ENCODE measurements around the gene ADD3. TPM values are rescaled to one million over a fixed set of nuclear protein-coding genes. Genes with fewer than 3 reads are reported as not detected.
A peak's percentile ranks its signal among the peaks of the same experiment; 100 is the strongest.

ADD3 gene
- total RNA-seq, 2 donors from 2014 or later: 37.9 to 40.5 TPM

DNA sequence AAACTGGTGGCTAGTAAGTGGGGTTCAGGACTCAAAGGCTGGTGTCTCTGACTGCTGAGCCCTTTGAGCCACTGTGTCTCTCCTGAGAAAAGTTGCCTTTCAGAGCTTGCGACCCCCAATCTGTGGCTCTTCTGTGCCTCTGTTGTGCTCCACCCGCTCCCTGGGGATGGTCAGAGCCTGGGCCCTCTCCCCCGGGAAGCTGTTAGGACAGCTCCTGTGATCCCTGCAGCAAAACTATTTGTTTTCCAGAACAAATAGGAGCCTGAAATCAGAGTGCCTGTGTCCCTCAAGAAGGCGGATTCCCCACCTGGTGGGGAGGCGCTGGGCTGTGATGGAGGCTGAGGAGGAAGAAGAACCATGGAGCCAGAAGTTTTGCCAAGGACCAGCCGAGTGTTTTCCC is 143.2 kb downstream of the ADD3 start:
- intact Hi-C loops (cut with DNase I): no loop called here
- H3K27ac ChIP-seq: no peak overlapping the region
- no peak for ATAC-seq

DNA sequence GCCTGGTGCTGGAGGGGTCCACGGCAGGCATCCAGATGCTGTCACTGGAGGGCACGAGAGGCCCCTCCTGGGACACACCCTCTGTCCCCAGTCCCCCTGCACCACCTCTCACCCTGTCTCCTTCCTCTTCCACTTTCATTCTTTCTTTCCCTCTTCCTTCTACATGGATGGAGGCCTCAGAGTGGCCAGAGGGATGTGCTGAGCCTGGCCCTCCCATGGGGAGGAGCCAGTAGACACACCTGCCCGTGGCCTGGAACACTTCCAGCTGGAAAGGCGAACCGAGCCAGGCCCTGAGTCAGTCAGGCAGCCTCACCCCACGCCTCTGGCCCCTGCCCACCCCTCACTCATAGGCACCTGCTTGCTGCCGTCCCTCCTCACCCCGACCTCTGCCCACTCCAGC is 143.7 kb downstream of the ADD3 start:
- no peak overlapping the region for H3K27ac ChIP-seq
- H3K4me3 ChIP-seq: no peak overlapping the region
- WGBS, 2 donors: 19 to 27% methylated on average over 8 of the region's 8 CpGs
- no peaks in the 10 kb centered on the region for H3K27me3 ChIP-seq
- TF ChIP-seq, protein P1, sequence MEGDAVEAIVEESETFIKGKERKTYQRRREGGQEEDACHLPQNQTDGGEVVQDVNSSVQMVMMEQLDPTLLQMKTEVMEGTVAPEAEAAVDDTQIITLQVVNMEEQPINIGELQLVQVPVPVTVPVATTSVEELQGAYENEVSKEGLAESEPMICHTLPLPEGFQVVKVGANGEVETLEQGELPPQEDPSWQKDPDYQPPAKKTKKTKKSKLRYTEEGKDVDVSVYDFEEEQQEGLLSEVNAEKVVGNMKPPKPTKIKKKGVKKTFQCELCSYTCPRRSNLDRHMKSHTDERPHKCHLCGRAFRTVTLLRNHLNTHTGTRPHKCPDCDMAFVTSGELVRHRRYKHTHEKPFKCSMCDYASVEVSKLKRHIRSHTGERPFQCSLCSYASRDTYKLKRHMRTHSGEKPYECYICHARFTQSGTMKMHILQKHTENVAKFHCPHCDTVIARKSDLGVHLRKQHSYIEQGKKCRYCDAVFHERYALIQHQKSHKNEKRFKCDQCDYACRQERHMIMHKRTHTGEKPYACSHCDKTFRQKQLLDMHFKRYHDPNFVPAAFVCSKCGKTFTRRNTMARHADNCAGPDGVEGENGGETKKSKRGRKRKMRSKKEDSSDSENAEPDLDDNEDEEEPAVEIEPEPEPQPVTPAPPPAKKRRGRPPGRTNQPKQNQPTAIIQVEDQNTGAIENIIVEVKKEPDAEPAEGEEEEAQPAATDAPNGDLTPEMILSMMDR (IDR thresholded peaks at IDR 0.05): no peak
- no peak for TF ChIP-seq POLR2A (IDR thresholded peaks at IDR 0.05)
- H3K9me3 ChIP-seq: no peaks in the 10 kb centered on the region
- no peaks in the 10 kb centered on the region for H3K4me1 ChIP-seq
- H3K36me3 ChIP-seq (replicated peaks in 1 of 2; ENCODE audit: insufficient read depth in 1 of 2, low read depth in 2 of 2): no peaks in the 10 kb centered on the region
- intact Hi-C loops (cut with DNase I): no loop called here
- peak; percentile 86 for ATAC-seq
- peak; percentile 74 to 92 (median 88) for DNase-seq

More for the DNA sequence above, 143.2 kb downstream of the ADD3 start:
- Histone ChIP-seq H3K4me1 (no peaks in the 10 kb centered on the region), H3K27me3 (no peaks in the 10 kb centered on the region), H3K9me3 (no peaks in the 10 kb centered on the region), H3K36me3 (replicated peaks in 1 of 2; ENCODE audit: insufficient read depth in 1 of 2, low read depth in 2 of 2) (no peaks in the 10 kb centered on the region), H3K4me3 (no peak overlapping the region)
- no peak for DNase-seq
- 75 to 80% methylated on average over 1 to 6 of the region's 6 CpGs for WGBS, 2 donors
- TF ChIP-seq POLR2A (IDR thresholded peaks at IDR 0.05): no peak
- TF ChIP-seq, protein P1 (IDR thresholded peaks at IDR 0.05): no peak

- intact Hi-C loops (cut with DNase I): no loop called here
- H3K27me3 ChIP-seq: no peaks in the 10 kb centered on the region
- H3K36me3 ChIP-seq (replicated peaks in 1 of 2; ENCODE audit: insufficient read depth in 1 of 2, low read depth in 2 of 2): no peaks in the 10 kb centered on the region
- no peak overlapping the region for H3K27ac ChIP-seq
- DNase-seq (no peak), ATAC-seq (no peak)
- H3K4me3 ChIP-seq: no peak overlapping the region
- 25 to 44% methylated on average over 6 of the region's 6 CpGs for WGBS, 2 donors
- no peaks in the 10 kb centered on the region for H3K4me1 ChIP-seq
- TF ChIP-seq, protein P1 (IDR thresholded peaks at IDR 0.05): no peak
- no peak for TF ChIP-seq POLR2A (IDR thresholded peaks at IDR 0.05)
- no peaks in the 10 kb centered on the region for H3K9me3 ChIP-seq
Observed at GRCh38 chr10:110151971-110152370, 144.2 kb downstream of the ADD3 start.

DNA sequence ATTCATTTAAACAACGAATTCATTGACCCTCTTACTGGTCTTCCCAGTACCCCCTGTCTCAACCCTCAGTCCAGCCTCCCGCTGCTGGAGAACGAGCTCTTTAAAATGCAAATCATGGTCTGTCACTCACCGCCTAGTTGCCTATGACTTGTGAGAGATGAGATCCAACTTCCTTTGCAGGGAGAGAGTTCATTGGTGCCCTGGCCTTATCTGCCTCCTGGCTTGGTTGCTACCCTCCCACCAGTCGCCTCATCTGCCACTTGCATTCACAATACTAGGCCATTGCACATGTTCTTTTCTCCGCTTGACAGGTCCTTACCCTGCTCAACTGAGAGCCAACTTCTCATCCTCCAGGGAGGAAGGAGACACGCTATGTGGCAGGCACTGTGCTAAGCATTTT is 145.6 kb downstream of the ADD3 start:
- H3K4me1 ChIP-seq: no peaks in the 10 kb centered on the region
- no peaks in the 10 kb centered on the region for H3K27me3 ChIP-seq
- H3K4me3 ChIP-seq: no peak overlapping the region
- H3K9me3 ChIP-seq: no peaks in the 10 kb centered on the region
- no peak overlapping the region for H3K27ac ChIP-seq
- intact Hi-C loops (cut with DNase I): no loop called here
- no peaks in the 10 kb centered on the region for H3K36me3 ChIP-seq (replicated peaks in 1 of 2; ENCODE audit: insufficient read depth in 1 of 2, low read depth in 2 of 2)
- no peak for DNase-seq
- TF ChIP-seq, protein P1 (IDR thresholded peaks at IDR 0.05): no peak
- TF ChIP-seq POLR2A (IDR thresholded peaks at IDR 0.05): no peak
- ATAC-seq: no peak
- 76 to 79% methylated on average over 7 of the region's 7 CpGs for WGBS, 2 donors

DNA sequence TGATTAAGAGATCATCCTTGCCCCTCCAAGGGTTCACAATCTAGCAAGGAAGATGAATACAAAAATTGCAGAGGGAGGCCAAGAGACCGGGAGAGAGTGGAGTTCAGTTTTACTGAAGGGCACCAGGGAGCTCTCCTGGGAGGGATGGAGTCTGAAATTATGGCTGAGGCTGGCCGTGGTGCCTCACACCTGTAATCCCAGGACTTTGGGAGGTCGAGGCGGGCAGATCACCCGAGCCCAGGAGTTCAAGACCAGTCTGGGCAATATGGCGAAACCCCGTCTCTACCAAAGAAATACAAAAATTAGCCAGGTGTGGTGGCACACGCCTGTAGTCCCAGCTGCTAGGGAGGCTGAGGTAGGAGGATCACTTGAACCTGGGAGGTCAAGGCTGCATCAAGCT is 148.3 kb downstream of the ADD3 start:
- no peak for DNase-seq
- Histone ChIP-seq H3K9me3 (no peaks in the 10 kb centered on the region), H3K4me3 (no peak overlapping the region), H3K27me3 (no peaks in the 10 kb centered on the region), H3K4me1 (no peaks in the 10 kb centered on the region), H3K27ac (no peak overlapping the region), H3K36me3 (replicated peaks in 1 of 2; ENCODE audit: insufficient read depth in 1 of 2, low read depth in 2 of 2) (no peaks in the 10 kb centered on the region)
- intact Hi-C loops (cut with DNase I): no loop called here
- 92 to 94% methylated on average over 8 of the region's 8 CpGs for WGBS, 2 donors
- no peak for TF ChIP-seq POLR2A (IDR thresholded peaks at IDR 0.05)
- TF ChIP-seq, protein P1 (IDR thresholded peaks at IDR 0.05): no peak
- no peak for ATAC-seq

All from body of pancreas (tissue), 4 donors.